Chondrocyte (in vitro differentiated cells): ENCODE measurements around the gene MAP4K3. TPM values are rescaled to one million over a fixed set of nuclear protein-coding genes. Genes with fewer than 3 reads are reported as not detected.

ENCODE experiments used
- DNase-seq: peaks from one replicate; pipeline ENCODE4 v3.0.0; 2021; ENCODE audit warnings: mixed read lengths, low spot score
- H3K27ac Mint-ChIP-seq: one replicate; pipeline ENCODE4 v1.8.0; 2021; ENCODE audit warnings: mild to moderate bottlenecking, moderate library complexity, mixed read lengths; ENCODE audit not compliant: unreplicated experiment
- H3K27me3 Mint-ChIP-seq: 2 replicates; pipeline ENCODE4 v1.8.0; 2021; ENCODE audit warnings: low read depth, mixed read lengths
- H3K36me3 Mint-ChIP-seq: 2 replicates; pipeline ENCODE4 v1.8.0; 2021; ENCODE audit warnings: low read depth, mixed read lengths
- H3K4me1 Mint-ChIP-seq: 2 replicates; pipeline ENCODE4 v1.8.0; 2021; ENCODE audit warnings: low read depth, mild to moderate bottlenecking, mixed read lengths
- H3K4me3 Mint-ChIP-seq: one replicate; pipeline ENCODE4 v1.8.0; 2021; ENCODE audit warnings: mild to moderate bottlenecking, moderate library complexity, mixed read lengths; ENCODE audit not compliant: unreplicated experiment
- H3K9me3 Mint-ChIP-seq: 2 replicates; pipeline ENCODE4 v1.8.0; 2021; ENCODE audit warnings: low read depth, mixed read lengths
- CTCF ChIP-seq: fragments of 200-600 bp; sonication (generic); IDR thresholded peaks from 2 replicates; pipeline ENCODE4 v1.5.0; 2021; ENCODE audit warnings: antibody characterized with exemption, mild to moderate bottlenecking, moderate library complexity
- total RNA-seq: library from RNA; stranded (reverse); gene quantifications from 3 replicates; pipeline ENCODE4 v1.2.1, GENCODE V29; 2021

Gene MAP4K3
- total RNA-seq, 1 donor from 2014 or later: 35.3 TPM

GRCh38 chr2:39481611-39482010, 44.5 kb upstream of the MAP4K3 start:
- DNase-seq: no peak
- Mint-ChIP-seq H3K4me1 (peaks cover 44% of the 10 kb centered on the region), H3K27me3 (no peaks in the 10 kb centered on the region), H3K4me3 (no peak overlapping the region), H3K9me3 (peaks cover 2% of the 10 kb centered on the region), H3K36me3 (peaks cover 8% of the 10 kb centered on the region), H3K27ac (peak overlapping the region; percentile 57)
- no peak for TF ChIP-seq CTCF

- H3K4me3 Mint-ChIP-seq: no peak overlapping the region
- H3K27ac Mint-ChIP-seq: no peak overlapping the region
- peaks cover 35% of the 10 kb centered on the region for H3K4me1 Mint-ChIP-seq
- H3K27me3 Mint-ChIP-seq: no peaks in the 10 kb centered on the region
- H3K9me3 Mint-ChIP-seq: peaks cover 2% of the 10 kb centered on the region
- peaks cover 8% of the 10 kb centered on the region for H3K36me3 Mint-ChIP-seq
- DNase-seq: no peak
- TF ChIP-seq CTCF: no peak
Observed at GRCh38 chr2:39479696-39480095, 42.6 kb upstream of the MAP4K3 start.

- H3K4me1 Mint-ChIP-seq: peaks cover 30% of the 10 kb centered on the region
- no peak for DNase-seq
- H3K36me3 Mint-ChIP-seq: peaks cover 8% of the 10 kb centered on the region
- H3K4me3 Mint-ChIP-seq: no peak overlapping the region
- no peak for TF ChIP-seq CTCF
- peaks cover 2% of the 10 kb centered on the region for H3K9me3 Mint-ChIP-seq
- H3K27ac Mint-ChIP-seq: no peak overlapping the region
- H3K27me3 Mint-ChIP-seq: no peaks in the 10 kb centered on the region
Observed at GRCh38 chr2:39479053-39479670, 42.1 kb upstream of the MAP4K3 start.

- Mint-ChIP-seq H3K36me3 (peaks cover 8% of the 10 kb centered on the region), H3K4me3 (no peak overlapping the region), H3K9me3 (peaks cover 2% of the 10 kb centered on the region), H3K27ac (no peak overlapping the region), H3K4me1 (peaks cover 16% of the 10 kb centered on the region), H3K27me3 (no peaks in the 10 kb centered on the region)
- DNase-seq: no peak
- no peak for TF ChIP-seq CTCF
Observed at GRCh38 chr2:39476524-39476923, 39.4 kb upstream of the MAP4K3 start.

- Mint-ChIP-seq H3K4me3 (no peak overlapping the region), H3K9me3 (peaks cover 2% of the 10 kb centered on the region), H3K4me1 (peaks cover 27% of the 10 kb centered on the region), H3K27me3 (no peaks in the 10 kb centered on the region), H3K36me3 (peaks cover 8% of the 10 kb centered on the region), H3K27ac (no peak overlapping the region)
- TF ChIP-seq CTCF: no peak
- no peak for DNase-seq
Observed at GRCh38 chr2:39475006-39475405, 37.9 kb upstream of the MAP4K3 start.
